Effector memory CD4-positive, alpha-beta T cell (primary cell): Measurements from ENCODE around the gene IMMP2L.

Experiments
- DNase-seq, 3 donors: peaks; one replicate each; pipeline ENCODE4 v3.0.0-alpha.2; 2020
- H3K27ac ChIP-seq: 2 replicates; pipeline ENCODE4 v1.7.0; 2013; ENCODE audit warnings: mild to moderate bottlenecking, low read length, moderate library complexity; ENCODE audit not compliant: insufficient read depth, poor library complexity, severe bottlenecking
- H3K27me3 ChIP-seq: replicated peaks from 2 replicates; pipeline ENCODE4 v1.7.0; 2013; ENCODE audit warnings: mild to moderate bottlenecking, low read length; ENCODE audit not compliant: insufficient read depth, control insufficient read depth, poor library complexity, severe bottlenecking
- H3K36me3 ChIP-seq: 2 replicates; pipeline ENCODE4 v1.7.0; 2013; ENCODE audit warnings: mild to moderate bottlenecking, low read length, moderate library complexity; ENCODE audit not compliant: control insufficient read depth, insufficient read depth
- H3K4me1 ChIP-seq: 2 replicates; pipeline ENCODE4 v1.7.0; 2013; ENCODE audit warnings: low read length, mild to moderate bottlenecking; ENCODE audit not compliant: control insufficient read depth, insufficient read depth, poor library complexity, severe bottlenecking
- H3K4me3 ChIP-seq: 2 replicates; pipeline ENCODE4 v1.7.0; 2013; ENCODE audit warnings: low read length, low read depth, mild to moderate bottlenecking; ENCODE audit not compliant: insufficient read depth, poor library complexity, severe bottlenecking
- H3K9me3 ChIP-seq: 2 replicates; pipeline ENCODE4 v1.7.0; 2013; ENCODE audit warnings: mild to moderate bottlenecking, low read length, moderate library complexity; ENCODE audit not compliant: control insufficient read depth

IMMP2L gene

GRCh38 chr7:110905773-110906566, 656.3 kb downstream of the IMMP2L start:
- Histone ChIP-seq H3K9me3 (no peaks in the 10 kb centered on the region), H3K27ac (no peak overlapping the region), H3K36me3 (no peaks in the 10 kb centered on the region), H3K4me3 (no peak overlapping the region), H3K27me3 (no peaks in the 10 kb centered on the region), H3K4me1 (no peaks in the 10 kb centered on the region)
- DNase-seq: no peak

DNA sequence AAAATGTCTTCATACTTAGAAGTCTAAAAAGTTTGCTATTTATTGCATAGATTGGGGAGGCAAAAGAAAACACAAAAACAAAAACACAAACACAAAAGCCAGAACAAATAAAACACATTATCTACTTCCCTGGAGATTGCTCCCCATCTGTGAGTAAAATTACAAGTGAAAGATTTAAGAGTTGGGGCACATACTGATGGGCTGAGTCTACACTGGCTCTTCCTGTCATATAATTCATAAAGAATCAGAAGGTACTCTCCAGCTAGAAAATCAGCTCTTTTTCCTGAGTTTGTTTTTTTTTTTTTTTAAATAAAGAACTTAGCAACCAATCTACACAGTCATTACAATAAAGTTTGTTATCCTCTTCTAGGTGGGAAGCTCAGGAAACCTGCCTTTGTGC, 663.8 kb downstream of the IMMP2L start:
- H3K4me1 ChIP-seq: no peaks in the 10 kb centered on the region
- H3K9me3 ChIP-seq: no peaks in the 10 kb centered on the region
- H3K36me3 ChIP-seq: no peaks in the 10 kb centered on the region
- no peak for DNase-seq
- no peak overlapping the region for H3K4me3 ChIP-seq
- H3K27ac ChIP-seq: no peak overlapping the region
- H3K27me3 ChIP-seq: no peaks in the 10 kb centered on the region

- Histone ChIP-seq H3K27ac (no peak overlapping the region), H3K36me3 (no peaks in the 10 kb centered on the region), H3K9me3 (no peaks in the 10 kb centered on the region), H3K27me3 (no peaks in the 10 kb centered on the region), H3K4me3 (no peak overlapping the region), H3K4me1 (no peaks in the 10 kb centered on the region)
- no peak for DNase-seq
Observed at GRCh38 chr7:110897538-110897937, 664.8 kb downstream of the IMMP2L start.

DNA sequence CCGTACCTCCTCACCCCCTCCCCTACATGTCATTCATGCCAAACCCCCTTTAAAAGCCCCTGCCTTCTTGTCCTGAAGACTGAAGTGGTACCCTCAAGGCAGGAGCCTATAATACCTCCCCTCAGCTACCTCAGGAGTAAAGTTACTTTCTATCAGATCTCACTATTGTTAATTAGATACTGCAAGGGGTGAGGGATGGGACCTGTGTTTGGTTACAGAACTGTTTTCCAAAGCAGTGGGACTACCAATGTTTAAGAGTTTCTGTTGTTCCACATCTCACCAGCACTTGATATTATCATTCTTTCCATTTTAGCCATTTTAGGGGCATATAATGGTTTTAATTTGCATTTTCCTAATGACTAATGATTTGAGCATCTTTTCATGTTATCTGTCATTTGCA, 668.2 kb downstream of the IMMP2L start:
- Histone ChIP-seq H3K27me3 (no peaks in the 10 kb centered on the region), H3K9me3 (no peaks in the 10 kb centered on the region), H3K4me3 (no peak overlapping the region), H3K36me3 (no peaks in the 10 kb centered on the region), H3K27ac (no peak overlapping the region), H3K4me1 (no peaks in the 10 kb centered on the region)
- no peak for DNase-seq

DNA sequence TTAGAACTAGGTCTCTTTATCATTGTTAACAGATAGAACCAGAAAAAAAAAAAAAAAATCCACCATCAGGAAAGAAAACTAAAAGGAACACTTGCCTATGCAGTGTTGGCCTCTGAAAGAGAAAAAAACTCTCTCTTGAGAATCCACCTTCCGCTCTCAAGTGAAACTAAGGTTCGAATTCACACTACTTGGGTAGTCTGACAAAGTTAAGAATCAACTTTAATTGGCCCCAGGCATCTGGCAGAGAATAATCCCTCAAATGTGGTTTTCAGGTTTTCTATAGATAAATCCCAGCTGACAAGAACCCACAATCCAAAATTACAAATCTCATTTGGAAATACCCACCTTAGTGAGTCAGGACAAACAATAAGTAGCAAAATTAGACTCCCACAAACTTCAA, 671.1 kb downstream of the IMMP2L start:
- Histone ChIP-seq H3K27me3 (no peaks in the 10 kb centered on the region), H3K27ac (no peak overlapping the region), H3K4me3 (no peak overlapping the region), H3K9me3 (no peaks in the 10 kb centered on the region), H3K4me1 (no peaks in the 10 kb centered on the region), H3K36me3 (no peaks in the 10 kb centered on the region)
- no peak for DNase-seq

DNA sequence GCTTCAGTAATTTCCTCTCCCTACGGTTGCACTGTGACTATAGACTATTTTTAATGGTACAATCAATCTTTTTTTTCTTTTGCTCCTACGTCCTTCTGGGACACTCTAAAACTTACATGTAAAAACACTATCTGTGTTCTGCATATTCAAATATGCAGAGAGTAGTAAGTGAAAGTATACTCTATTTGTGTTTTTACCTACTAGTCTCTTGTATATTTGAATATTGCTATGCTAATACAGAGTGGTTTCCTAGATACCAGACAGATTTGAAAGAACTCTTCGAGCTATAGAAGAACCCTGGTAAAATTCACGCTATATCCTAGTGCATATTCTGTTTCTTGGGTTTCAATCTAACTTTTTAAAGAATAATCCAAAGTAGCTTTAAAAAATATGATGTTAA, 672.2 kb downstream of the IMMP2L start:
- no peak for DNase-seq
- Histone ChIP-seq H3K4me1 (no peaks in the 10 kb centered on the region), H3K9me3 (no peaks in the 10 kb centered on the region), H3K27me3 (no peaks in the 10 kb centered on the region), H3K36me3 (no peaks in the 10 kb centered on the region), H3K4me3 (no peak overlapping the region), H3K27ac (no peak overlapping the region)

DNA sequence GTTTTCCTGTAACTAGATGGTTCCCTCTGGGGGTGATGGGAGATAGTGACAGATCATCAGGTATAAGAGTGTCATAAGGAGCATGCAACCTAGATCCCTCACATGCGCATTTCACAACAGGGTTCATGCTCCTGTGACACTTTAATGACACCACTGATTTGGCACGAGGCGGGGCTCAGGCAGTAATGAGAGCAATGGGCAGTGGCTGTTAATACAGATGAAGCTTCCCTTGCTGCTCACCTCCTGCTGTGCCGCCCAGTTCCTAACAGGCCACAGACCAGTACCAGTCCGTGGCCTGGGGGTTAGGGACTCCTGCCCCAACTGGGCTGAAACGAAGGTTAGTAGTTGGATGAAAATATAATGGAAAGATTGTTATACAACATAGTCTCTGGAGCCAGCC, 673.0 kb downstream of the IMMP2L start:
- Histone ChIP-seq H3K9me3 (no peaks in the 10 kb centered on the region), H3K4me1 (no peaks in the 10 kb centered on the region), H3K27me3 (no peaks in the 10 kb centered on the region), H3K4me3 (no peak overlapping the region), H3K36me3 (no peaks in the 10 kb centered on the region), H3K27ac (no peak overlapping the region)
- no peak for DNase-seq

- no peak for DNase-seq
- H3K27me3 ChIP-seq: no peaks in the 10 kb centered on the region
- H3K9me3 ChIP-seq: no peaks in the 10 kb centered on the region
- no peaks in the 10 kb centered on the region for H3K4me1 ChIP-seq
- no peaks in the 10 kb centered on the region for H3K36me3 ChIP-seq
- H3K27ac ChIP-seq: no peak overlapping the region
- no peak overlapping the region for H3K4me3 ChIP-seq
Observed at GRCh38 chr7:110888641-110889040, 673.7 kb downstream of the IMMP2L start.

GRCh38 chr7:110885474-110885873, 676.8 kb downstream of the IMMP2L start:
- Histone ChIP-seq H3K4me1 (no peaks in the 10 kb centered on the region), H3K36me3 (no peaks in the 10 kb centered on the region), H3K27ac (no peak overlapping the region), H3K27me3 (no peaks in the 10 kb centered on the region), H3K4me3 (no peak overlapping the region), H3K9me3 (no peaks in the 10 kb centered on the region)
- no peak for DNase-seq

GRCh38 chr7:110881721-110882120, 680.6 kb downstream of the IMMP2L start:
- H3K9me3 ChIP-seq: no peaks in the 10 kb centered on the region
- H3K36me3 ChIP-seq: no peaks in the 10 kb centered on the region
- no peak overlapping the region for H3K4me3 ChIP-seq
- no peak for DNase-seq
- no peaks in the 10 kb centered on the region for H3K27me3 ChIP-seq
- no peak overlapping the region for H3K27ac ChIP-seq
- no peaks in the 10 kb centered on the region for H3K4me1 ChIP-seq
